Epidermal melanocyte (primary cell): ENCODE results near the gene C17orf78.
"Not testable (repeated sequence)": the region's sequence is repeated elsewhere in the genome, so short reads cannot be mapped to it uniquely, and the experiment has no call there.

Source experiments
- DNase-seq: peaks from one replicate; pipeline ENCODE4 v3.0.0; 2011; ENCODE audit warnings: low spot score; ENCODE audit not compliant: insufficient read length

C17orf78 gene

DNA sequence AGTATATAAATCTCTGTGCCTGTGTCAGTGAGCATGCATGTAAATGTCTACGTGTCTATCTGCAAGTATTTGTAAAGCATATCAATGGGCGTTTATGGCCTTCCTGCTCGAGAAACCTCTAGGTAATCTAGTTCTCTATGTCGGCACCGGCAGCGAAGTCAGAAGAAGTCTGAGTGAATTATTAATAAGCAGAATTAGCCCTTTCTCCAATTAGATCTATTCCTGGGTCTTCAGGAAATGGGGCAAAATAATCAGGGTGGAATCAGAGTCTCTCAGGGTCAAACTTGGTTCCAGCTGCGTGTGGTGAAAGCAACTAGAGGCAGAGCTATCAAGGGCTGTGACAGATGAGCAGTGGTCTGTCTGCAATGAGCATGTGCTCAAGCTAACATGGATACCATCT is at the start of gene C17orf78:
Gene C17orf78, plus strand, starts transcription at position 280 of the 400 bp plus-strand sequence. Its CDS starts 108 bp downstream, at position 388.
- DNase-seq, result no peak

DNA sequence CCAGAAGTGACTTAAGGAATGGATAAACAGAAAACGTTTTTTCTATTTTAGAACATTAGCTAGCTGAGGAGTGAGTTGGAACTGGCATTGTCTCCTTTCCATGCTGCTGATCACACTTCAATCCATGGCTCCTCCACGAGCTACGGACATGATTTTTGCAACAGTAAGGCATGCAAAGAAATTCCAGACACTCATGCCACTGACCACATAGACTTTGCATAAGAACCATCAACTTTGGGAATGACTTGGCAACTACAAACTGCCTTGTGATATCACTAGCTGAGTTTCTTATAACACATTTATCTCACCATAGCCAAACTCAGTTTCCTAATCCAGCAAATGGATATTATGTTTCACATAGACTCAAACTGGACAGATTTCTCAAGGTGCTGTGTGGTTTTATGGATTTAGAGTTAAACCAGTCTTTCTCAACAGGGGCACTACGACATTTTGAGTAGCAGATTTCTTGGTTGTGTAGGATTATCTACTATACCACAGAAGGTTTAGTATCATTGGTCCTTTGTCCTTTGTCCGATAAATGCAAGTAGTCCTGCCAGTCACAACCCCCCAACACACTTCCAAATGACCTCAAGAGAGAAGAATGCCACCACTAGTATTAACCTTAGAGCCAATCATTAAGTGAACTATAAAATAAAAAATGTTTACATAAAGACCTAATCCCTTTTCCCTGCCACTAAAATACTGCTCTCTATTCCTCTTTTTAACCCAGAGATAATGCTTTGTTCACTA is 48.3 kb upstream of the C17orf78 start:
- peak; percentile 26 for DNase-seq

DNA sequence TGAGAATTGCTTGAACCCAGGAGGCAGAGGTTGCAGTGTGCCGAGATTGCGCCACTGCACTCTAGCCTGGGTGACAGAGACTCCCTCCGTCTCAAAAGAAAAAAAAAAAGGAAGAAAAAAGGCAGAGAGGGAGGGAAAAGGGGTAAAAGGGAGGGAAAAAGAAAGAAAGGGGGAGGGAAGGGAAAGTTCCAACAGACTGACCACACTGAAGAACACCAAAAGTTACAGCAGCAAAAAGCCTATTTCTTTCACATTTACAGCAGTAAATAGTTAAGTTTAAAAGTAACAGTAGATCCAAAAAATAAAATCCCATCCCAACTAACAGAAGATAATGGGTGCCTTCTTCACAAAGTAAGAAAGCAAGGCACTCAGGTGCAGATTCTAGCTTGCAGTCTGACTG is 36.9 kb upstream of the C17orf78 start:
- no peak for DNase-seq

DNA sequence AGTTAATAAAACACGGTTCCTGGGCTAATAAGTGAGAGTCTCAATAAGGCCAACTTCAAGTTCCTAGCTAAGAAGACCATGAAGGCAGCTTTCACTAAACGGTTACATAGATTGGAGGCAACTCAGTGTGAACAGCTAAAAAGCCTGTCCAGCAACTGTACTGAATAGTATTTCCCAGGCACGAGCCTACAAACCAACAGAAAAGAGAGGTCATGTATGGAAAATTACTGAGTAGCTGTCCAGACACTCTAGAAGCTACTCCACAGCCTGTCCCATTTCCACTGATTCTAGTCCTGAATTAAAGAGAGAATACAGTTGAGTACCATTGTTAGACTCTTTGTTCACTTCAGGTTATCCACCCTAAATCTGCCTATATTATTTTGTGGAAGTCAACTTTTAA is 36.5 kb upstream of the C17orf78 start:
- DNase-seq, result no peak

- DNase-seq, result no peak
These were observed 35.0 kb upstream of the C17orf78 start for GRCh38 chr17:37340804-37341203.

DNA sequence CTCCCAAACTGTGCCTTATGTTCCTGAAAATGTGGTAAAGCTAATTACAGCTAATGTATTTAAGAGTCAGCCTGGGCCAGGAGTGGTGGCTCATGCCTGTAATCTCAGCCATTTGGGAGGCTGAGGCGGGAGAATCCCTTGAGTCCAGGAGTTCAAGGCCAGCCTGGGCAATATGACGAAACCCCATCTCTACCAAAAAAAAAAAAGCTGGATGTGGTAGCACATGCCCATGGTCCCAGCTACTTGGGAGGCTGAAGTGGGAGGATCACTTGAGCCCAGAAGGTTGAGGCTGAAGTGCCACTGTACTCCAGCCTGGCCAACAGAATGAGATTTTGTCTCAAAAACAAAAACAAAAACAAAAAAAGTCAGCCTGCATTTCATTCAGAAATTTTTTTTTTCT is 33.2 kb upstream of the C17orf78 start:
- DNase-seq, result no peak

- no peak for DNase-seq
These were observed 31.3 kb upstream of the C17orf78 start for GRCh38 chr17:37344519-37344918.

GRCh38 chr17:37346863-37347402 is 28.9 kb upstream of the C17orf78 start:
- not testable (repeated sequence) for DNase-seq

GRCh38 chr17:37356796-37357569 is 18.8 kb upstream of the C17orf78 start:
- DNase-seq, result not testable (repeated sequence)

- no peak for DNase-seq
These were observed 17.5 kb upstream of the C17orf78 start for GRCh38 chr17:37358098-37358829.

- DNase-seq, result peak; percentile 88
These were observed 16.7 kb upstream of the C17orf78 start for GRCh38 chr17:37358830-37359681.

- DNase-seq, result peak; percentile 38
These were observed 16.1 kb upstream of the C17orf78 start for GRCh38 chr17:37359682-37360188.

DNA sequence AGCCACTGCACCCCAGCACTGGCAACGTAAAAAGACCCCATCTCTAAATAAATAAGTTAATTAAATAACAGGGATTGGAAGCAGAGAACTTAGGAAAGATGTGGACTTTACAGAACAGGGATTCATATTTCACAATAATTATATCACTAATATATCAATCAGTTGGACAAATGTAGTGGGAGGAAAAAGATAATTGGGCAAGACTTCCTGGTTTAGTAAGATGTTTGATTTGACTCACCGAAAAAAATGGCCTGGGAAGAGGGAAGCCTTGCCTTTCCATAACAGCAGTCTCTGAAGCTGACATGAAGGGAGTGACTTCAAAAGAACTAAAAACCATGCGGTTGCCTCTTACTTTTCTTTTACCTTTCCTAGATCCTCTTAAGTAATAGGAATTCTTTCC is 15.2 kb upstream of the C17orf78 start:
- no peak for DNase-seq

- DNase-seq, result no peak
These were observed 14.2 kb upstream of the C17orf78 start for GRCh38 chr17:37361543-37361942.

- DNase-seq, result no peak
These were observed 10.2 kb upstream of the C17orf78 start for GRCh38 chr17:37365589-37365988.

DNA sequence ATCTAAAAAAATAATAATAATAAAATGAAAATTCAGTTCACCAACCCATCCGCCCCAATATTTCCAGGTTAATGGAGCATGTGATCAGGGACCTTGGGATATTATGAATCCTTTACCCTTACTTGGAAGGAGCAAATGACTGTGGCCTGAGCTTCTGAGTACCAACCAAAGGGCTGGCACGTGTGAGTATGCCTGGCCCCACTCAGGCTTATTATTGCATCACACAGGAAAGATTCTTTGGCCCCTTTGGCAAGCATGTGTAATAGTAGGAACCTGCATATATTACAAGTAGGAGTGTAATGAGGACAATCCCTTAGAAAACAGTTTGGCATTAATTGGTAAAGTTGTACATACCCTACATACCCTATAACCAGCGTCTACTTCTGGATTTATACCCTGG is 7.2 kb upstream of the C17orf78 start:
- DNase-seq, result no peak

- DNase-seq, result peak; percentile 47
These were observed 2.1 kb upstream of the C17orf78 start for GRCh38 chr17:37373530-37374159.

DNA sequence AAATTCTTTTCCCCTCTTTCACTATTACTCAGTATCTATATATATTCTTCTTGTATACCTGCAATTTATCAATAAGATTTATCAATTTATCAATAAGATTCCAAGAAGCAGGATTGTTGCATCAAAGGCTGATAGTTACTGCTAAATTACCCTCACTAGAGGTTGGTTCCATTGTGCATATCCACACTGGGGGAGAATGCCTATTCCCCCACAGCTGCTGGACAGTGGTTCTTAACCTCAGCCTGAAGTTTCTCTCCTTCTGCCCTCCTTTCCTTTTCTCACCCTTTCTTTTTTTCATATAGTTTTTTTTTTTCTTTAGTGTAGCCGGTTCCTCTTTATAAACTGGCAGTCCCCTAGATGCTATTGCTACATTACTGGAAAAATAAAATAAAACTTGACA is 6.3 kb downstream of the C17orf78 start:
- DNase-seq, result no peak

GRCh38 chr17:37384560-37385149 is 8.9 kb downstream of the C17orf78 start:
- DNase-seq, result no peak
